ENCODE measurements around the gene DOCK2. TPM values are rescaled to one million over a fixed set of nuclear protein-coding genes. Genes with fewer than 3 reads are reported as not detected.
A peak's percentile ranks its signal among the peaks of the same experiment; 100 is the strongest.

Gene DOCK2
- total RNA-seq, 1 donor from 2014 or later, result 214 TPM

- DNase-seq (ENCODE audit: low spot score), result no peak
- H3K4me1 Mint-ChIP-seq (ENCODE audit: low read depth), result no peaks in the 10 kb centered on the region
- H3K9me3 Mint-ChIP-seq, result no peaks in the 10 kb centered on the region
- intact Hi-C loops (cut with micrococcal nuclease), result loop anchor here (10.0 kb wide), 1 partner anchor 283 kb away; no protein-coding TSS in a partner anchor
- no peak overlapping the region for H3K27ac Mint-ChIP-seq
- no peaks in the 10 kb centered on the region for H3K27me3 Mint-ChIP-seq (ENCODE audit: insufficient read depth)
- H3K36me3 Mint-ChIP-seq (ENCODE audit: low read depth), result peaks cover 34% of the 10 kb centered on the region
- no peak overlapping the region for H3K4me3 Mint-ChIP-seq
Observed at GRCh38 chr5:169988206-169988605, 351.1 kb downstream of the DOCK2 start.

- no peak overlapping the region for H3K27ac Mint-ChIP-seq
- no peak for DNase-seq (ENCODE audit: low spot score)
- H3K36me3 Mint-ChIP-seq (ENCODE audit: low read depth), result peaks cover 34% of the 10 kb centered on the region
- intact Hi-C loops (cut with micrococcal nuclease), result loop anchor here (10.0 kb wide), 1 partner anchor 284 kb away; no protein-coding TSS in a partner anchor
- H3K4me1 Mint-ChIP-seq (ENCODE audit: low read depth), result no peaks in the 10 kb centered on the region
- no peak overlapping the region for H3K4me3 Mint-ChIP-seq
- no peaks in the 10 kb centered on the region for H3K9me3 Mint-ChIP-seq
- H3K27me3 Mint-ChIP-seq (ENCODE audit: insufficient read depth), result no peaks in the 10 kb centered on the region
Observed at GRCh38 chr5:169988947-169989346, 351.9 kb downstream of the DOCK2 start.

- DNase-seq (ENCODE audit: low spot score), result no peak
- Mint-ChIP-seq H3K4me1 (ENCODE audit: low read depth) (no peaks in the 10 kb centered on the region), H3K9me3 (no peaks in the 10 kb centered on the region), H3K27me3 (ENCODE audit: insufficient read depth) (no peaks in the 10 kb centered on the region), H3K36me3 (ENCODE audit: low read depth) (peaks cover 33% of the 10 kb centered on the region), H3K27ac (no peak overlapping the region), H3K4me3 (no peak overlapping the region)
- intact Hi-C loops (cut with micrococcal nuclease), result loop anchor here (10.0 kb wide), 1 partner anchor 285 kb away; no protein-coding TSS in a partner anchor
Observed at GRCh38 chr5:169989365-169989764, 352.3 kb downstream of the DOCK2 start.

- Mint-ChIP-seq H3K4me1 (ENCODE audit: low read depth) (no peaks in the 10 kb centered on the region), H3K27me3 (ENCODE audit: insufficient read depth) (no peaks in the 10 kb centered on the region), H3K36me3 (ENCODE audit: low read depth) (peaks cover 35% of the 10 kb centered on the region), H3K27ac (no peak overlapping the region), H3K4me3 (no peak overlapping the region), H3K9me3 (no peaks in the 10 kb centered on the region)
- DNase-seq (ENCODE audit: low spot score), result no peak
- intact Hi-C loops (cut with micrococcal nuclease), result no loop called here
Observed at GRCh38 chr5:169991115-169991869, 354.2 kb downstream of the DOCK2 start.

- H3K9me3 Mint-ChIP-seq, result no peaks in the 10 kb centered on the region
- no peak overlapping the region for H3K27ac Mint-ChIP-seq
- H3K27me3 Mint-ChIP-seq (ENCODE audit: insufficient read depth), result no peaks in the 10 kb centered on the region
- peaks cover 31% of the 10 kb centered on the region for H3K36me3 Mint-ChIP-seq (ENCODE audit: low read depth)
- H3K4me3 Mint-ChIP-seq, result no peak overlapping the region
- intact Hi-C loops (cut with micrococcal nuclease), result no loop called here
- no peak for DNase-seq (ENCODE audit: low spot score)
- H3K4me1 Mint-ChIP-seq (ENCODE audit: low read depth), result no peaks in the 10 kb centered on the region
Observed at GRCh38 chr5:169992789-169993484, 355.9 kb downstream of the DOCK2 start.

- Mint-ChIP-seq H3K27me3 (ENCODE audit: insufficient read depth) (no peaks in the 10 kb centered on the region), H3K4me1 (ENCODE audit: low read depth) (no peaks in the 10 kb centered on the region), H3K4me3 (no peak overlapping the region), H3K9me3 (no peaks in the 10 kb centered on the region), H3K36me3 (ENCODE audit: low read depth) (peaks cover 36% of the 10 kb centered on the region), H3K27ac (no peak overlapping the region)
- DNase-seq (ENCODE audit: low spot score), result no peak
- intact Hi-C loops (cut with micrococcal nuclease), result no loop called here
Observed at GRCh38 chr5:169993485-169993790, 356.4 kb downstream of the DOCK2 start.

GRCh38 chr5:169997798-169998197 is 360.7 kb downstream of the DOCK2 start:
- H3K4me3 Mint-ChIP-seq, result no peak overlapping the region
- intact Hi-C loops (cut with micrococcal nuclease), result no loop called here
- no peaks in the 10 kb centered on the region for H3K9me3 Mint-ChIP-seq
- peaks cover 38% of the 10 kb centered on the region for H3K36me3 Mint-ChIP-seq (ENCODE audit: low read depth)
- peak overlapping the region; percentile 25 for H3K27ac Mint-ChIP-seq
- H3K27me3 Mint-ChIP-seq (ENCODE audit: insufficient read depth), result no peaks in the 10 kb centered on the region
- no peaks in the 10 kb centered on the region for H3K4me1 Mint-ChIP-seq (ENCODE audit: low read depth)
- no peak for DNase-seq (ENCODE audit: low spot score)

- peaks cover 49% of the 10 kb centered on the region for H3K36me3 Mint-ChIP-seq (ENCODE audit: low read depth)
- H3K9me3 Mint-ChIP-seq, result peaks cover 6% of the 10 kb centered on the region
Observed at GRCh38 chr5:169999621-170000020, 362.5 kb downstream of the DOCK2 start.

GRCh38 chr5:170000155-170000554 is 363.1 kb downstream of the DOCK2 start:
- H3K9me3 Mint-ChIP-seq, result peaks cover 6% of the 10 kb centered on the region

More at GRCh38 chr5:169999621-170000020, 362.5 kb downstream of the DOCK2 start:
- H3K4me1 Mint-ChIP-seq (ENCODE audit: low read depth), result no peaks in the 10 kb centered on the region
- intact Hi-C loops (cut with micrococcal nuclease), result no loop called here
- H3K4me3 Mint-ChIP-seq, result no peak overlapping the region
- no peak for DNase-seq (ENCODE audit: low spot score)
- no peak overlapping the region for H3K27ac Mint-ChIP-seq
- H3K27me3 Mint-ChIP-seq (ENCODE audit: insufficient read depth), result no peaks in the 10 kb centered on the region

GRCh38 chr5:170006021-170006420 is 368.9 kb downstream of the DOCK2 start:
- no peak for DNase-seq (ENCODE audit: low spot score)
- no peaks in the 10 kb centered on the region for H3K4me1 Mint-ChIP-seq (ENCODE audit: low read depth)
- peaks cover 6% of the 10 kb centered on the region for H3K9me3 Mint-ChIP-seq
- intact Hi-C loops (cut with micrococcal nuclease), result no loop called here
- no peak overlapping the region for H3K27ac Mint-ChIP-seq
- peaks cover 42% of the 10 kb centered on the region for H3K36me3 Mint-ChIP-seq (ENCODE audit: low read depth)
- H3K4me3 Mint-ChIP-seq, result no peak overlapping the region
- no peaks in the 10 kb centered on the region for H3K27me3 Mint-ChIP-seq (ENCODE audit: insufficient read depth)

More at GRCh38 chr5:170000155-170000554, 363.1 kb downstream of the DOCK2 start:
- H3K27me3 Mint-ChIP-seq (ENCODE audit: insufficient read depth), result no peaks in the 10 kb centered on the region
- H3K36me3 Mint-ChIP-seq (ENCODE audit: low read depth), result peaks cover 47% of the 10 kb centered on the region
- no peak overlapping the region for H3K27ac Mint-ChIP-seq
- no peak for DNase-seq (ENCODE audit: low spot score)
- intact Hi-C loops (cut with micrococcal nuclease), result no loop called here
- no peaks in the 10 kb centered on the region for H3K4me1 Mint-ChIP-seq (ENCODE audit: low read depth)
- H3K4me3 Mint-ChIP-seq, result no peak overlapping the region

- Mint-ChIP-seq H3K27me3 (ENCODE audit: insufficient read depth) (no peaks in the 10 kb centered on the region), H3K27ac (no peak overlapping the region), H3K36me3 (ENCODE audit: low read depth) (peaks cover 34% of the 10 kb centered on the region), H3K4me3 (no peak overlapping the region), H3K9me3 (peaks cover 6% of the 10 kb centered on the region), H3K4me1 (ENCODE audit: low read depth) (no peaks in the 10 kb centered on the region)
- intact Hi-C loops (cut with micrococcal nuclease), result no loop called here
- DNase-seq (ENCODE audit: low spot score), result no peak
Observed at GRCh38 chr5:170008376-170008775, 371.3 kb downstream of the DOCK2 start.

GRCh38 chr5:170010595-170010994 is 373.5 kb downstream of the DOCK2 start:
- H3K36me3 Mint-ChIP-seq (ENCODE audit: low read depth), result peaks cover 24% of the 10 kb centered on the region
- no peaks in the 10 kb centered on the region for H3K9me3 Mint-ChIP-seq

GRCh38 chr5:170011751-170012150 is 374.7 kb downstream of the DOCK2 start:
- DNase-seq (ENCODE audit: low spot score), result no peak
- H3K9me3 Mint-ChIP-seq, result no peaks in the 10 kb centered on the region
- H3K4me1 Mint-ChIP-seq (ENCODE audit: low read depth), result no peaks in the 10 kb centered on the region
- H3K4me3 Mint-ChIP-seq, result no peak overlapping the region
- intact Hi-C loops (cut with micrococcal nuclease), result no loop called here
- no peaks in the 10 kb centered on the region for H3K27me3 Mint-ChIP-seq (ENCODE audit: insufficient read depth)
- peaks cover 24% of the 10 kb centered on the region for H3K36me3 Mint-ChIP-seq (ENCODE audit: low read depth)
- H3K27ac Mint-ChIP-seq, result no peak overlapping the region

More at GRCh38 chr5:170010595-170010994, 373.5 kb downstream of the DOCK2 start:
- Mint-ChIP-seq H3K4me3 (no peak overlapping the region), H3K27ac (no peak overlapping the region), H3K27me3 (ENCODE audit: insufficient read depth) (no peaks in the 10 kb centered on the region), H3K4me1 (ENCODE audit: low read depth) (no peaks in the 10 kb centered on the region)
- no peak for DNase-seq (ENCODE audit: low spot score)
- intact Hi-C loops (cut with micrococcal nuclease), result no loop called here
